ENCODE measurements around the gene TRMO. TPM values are rescaled to one million over a fixed set of nuclear protein-coding genes. Genes with fewer than 3 reads are reported as not detected.

TRMO gene
- total and polyA plus RNA-seq, 9 of the 15 experiments (the other 6 are each of a cell fraction or from before 2014, with no cell fraction given), result 5.6 to 22.4 (median 16.2) TPM

DNA sequence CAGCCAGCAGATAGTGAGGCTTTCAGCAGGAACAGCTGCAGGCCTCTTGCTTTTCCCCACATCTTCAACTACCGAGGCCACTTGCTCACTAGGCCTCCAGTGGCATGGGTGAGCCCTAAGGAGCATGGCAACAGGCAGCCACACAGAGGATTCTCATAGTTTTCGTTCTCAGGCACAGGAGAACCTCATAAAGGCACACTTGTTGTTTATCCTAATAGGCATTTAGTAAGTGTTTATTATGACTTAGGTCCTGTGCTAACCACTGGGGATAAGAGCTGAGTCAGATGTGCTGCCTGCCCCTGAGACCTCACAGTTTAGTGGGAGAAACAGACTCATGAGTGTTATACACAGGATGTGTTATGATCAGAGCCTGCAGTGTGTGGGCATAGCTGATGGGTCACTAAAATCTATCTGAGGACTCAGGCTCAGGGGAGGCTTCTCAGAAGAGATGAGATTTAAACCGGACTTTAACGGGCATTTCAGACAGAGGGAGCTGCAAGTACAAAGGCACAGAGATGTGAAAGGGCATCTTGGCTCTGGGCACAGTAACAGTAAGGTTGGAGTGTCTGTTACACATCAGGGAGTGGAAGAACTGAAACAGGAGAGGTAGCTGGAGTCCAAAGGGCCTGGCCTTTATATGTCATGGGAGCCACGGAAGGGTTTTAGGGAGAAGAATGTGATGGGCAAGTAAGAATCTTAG lies 36.7 kb upstream of the TRMO start:
- ATAC-seq (peak; percentile 9), FAIRE-seq (peak; percentile 60), DNase-seq (ENCODE audit: extremely low read depth in 1 of 4, low spot score in 3 of 4) (peak in 2 of 4 experiments; percentile 44 to 68)
- peak overlapping the region; percentile 93 for H2AFZ ChIP-seq (ENCODE audit: low read depth, low read length)
- peak overlapping the region; percentile 60 to 75; a peak in 3 of 4 replicates for H3K9ac ChIP-seq (ENCODE audit: insufficient read depth in 1 of 2, low read depth in 2 of 2, low read length in 2 of 2)
- peak overlapping the region; percentile 22 for H3K4me2 ChIP-seq (ENCODE audit: insufficient read depth, low read length)
- no TSS peak for BruUV-seq (replicated peaks)
- H3K4me1 ChIP-seq (replicated peaks in 1 of 2; ENCODE audit: control insufficient read depth in 2 of 2, insufficient read depth in 2 of 2, low read length in 2 of 2), result peaks cover 48 to 73% of the 10 kb centered on the region in 2 experiments
- no peaks in the 10 kb centered on the region for H3K9me3 ChIP-seq (replicated peaks; ENCODE audit: control insufficient read depth, insufficient read depth, low read depth, low read length)
- 23% methylated on average over 5 of the region's 5 CpGs for WGBS (ENCODE audit: insufficient coverage, low coverage, missing lambda C conversion rate)
- H4K20me1 ChIP-seq (replicated peaks; ENCODE audit: control insufficient read depth, insufficient read depth, low read length), result no peaks in the 10 kb centered on the region
- in situ Hi-C loops (cut with MboI), result no loop called here
- peak overlapping the region; percentile 83 for H3K27ac ChIP-seq (ENCODE audit: extremely low read depth, low read depth, low read length)
- H3K9me1 ChIP-seq (ENCODE audit: control insufficient read depth, insufficient read depth, low read length), result no peaks in the 10 kb centered on the region
- intact Hi-C loops (cut with micrococcal nuclease), result no loop called here
- POLR2A ChIA-PET, result interaction anchor here (0.6 to 3.5 kb wide), 7 partner anchors 8 to 60 kb away, joined by 3 to 45 read pairs (median 5); partner anchors contain the start of gene ANP32B
- no peaks in the 10 kb centered on the region for H3K27me3 ChIP-seq (ENCODE audit: control insufficient read depth in 2 of 2, insufficient read depth in 2 of 2, low read length in 2 of 2)
- H3K4me3 ChIP-seq, result no peak overlapping the region
- CTCF ChIA-PET (ENCODE audit: low intra/inter-chr PET ratio), result no interaction called here
- no peaks in the 10 kb centered on the region; the same call in 2 of the 3 replicates for H3K36me3 ChIP-seq (ENCODE audit: control insufficient read depth, insufficient read depth, low read length)
- peaks cover 31% of the 10 kb centered on the region; the same call in 2 of the 3 replicates for H3K79me2 ChIP-seq (ENCODE audit: control insufficient read depth, insufficient read depth, low read length)
- TF ChIP-seq NCOR1 (IDR thresholded peaks at IDR 0.05), result no peak
- TF ChIP-seq, protein P1, sequence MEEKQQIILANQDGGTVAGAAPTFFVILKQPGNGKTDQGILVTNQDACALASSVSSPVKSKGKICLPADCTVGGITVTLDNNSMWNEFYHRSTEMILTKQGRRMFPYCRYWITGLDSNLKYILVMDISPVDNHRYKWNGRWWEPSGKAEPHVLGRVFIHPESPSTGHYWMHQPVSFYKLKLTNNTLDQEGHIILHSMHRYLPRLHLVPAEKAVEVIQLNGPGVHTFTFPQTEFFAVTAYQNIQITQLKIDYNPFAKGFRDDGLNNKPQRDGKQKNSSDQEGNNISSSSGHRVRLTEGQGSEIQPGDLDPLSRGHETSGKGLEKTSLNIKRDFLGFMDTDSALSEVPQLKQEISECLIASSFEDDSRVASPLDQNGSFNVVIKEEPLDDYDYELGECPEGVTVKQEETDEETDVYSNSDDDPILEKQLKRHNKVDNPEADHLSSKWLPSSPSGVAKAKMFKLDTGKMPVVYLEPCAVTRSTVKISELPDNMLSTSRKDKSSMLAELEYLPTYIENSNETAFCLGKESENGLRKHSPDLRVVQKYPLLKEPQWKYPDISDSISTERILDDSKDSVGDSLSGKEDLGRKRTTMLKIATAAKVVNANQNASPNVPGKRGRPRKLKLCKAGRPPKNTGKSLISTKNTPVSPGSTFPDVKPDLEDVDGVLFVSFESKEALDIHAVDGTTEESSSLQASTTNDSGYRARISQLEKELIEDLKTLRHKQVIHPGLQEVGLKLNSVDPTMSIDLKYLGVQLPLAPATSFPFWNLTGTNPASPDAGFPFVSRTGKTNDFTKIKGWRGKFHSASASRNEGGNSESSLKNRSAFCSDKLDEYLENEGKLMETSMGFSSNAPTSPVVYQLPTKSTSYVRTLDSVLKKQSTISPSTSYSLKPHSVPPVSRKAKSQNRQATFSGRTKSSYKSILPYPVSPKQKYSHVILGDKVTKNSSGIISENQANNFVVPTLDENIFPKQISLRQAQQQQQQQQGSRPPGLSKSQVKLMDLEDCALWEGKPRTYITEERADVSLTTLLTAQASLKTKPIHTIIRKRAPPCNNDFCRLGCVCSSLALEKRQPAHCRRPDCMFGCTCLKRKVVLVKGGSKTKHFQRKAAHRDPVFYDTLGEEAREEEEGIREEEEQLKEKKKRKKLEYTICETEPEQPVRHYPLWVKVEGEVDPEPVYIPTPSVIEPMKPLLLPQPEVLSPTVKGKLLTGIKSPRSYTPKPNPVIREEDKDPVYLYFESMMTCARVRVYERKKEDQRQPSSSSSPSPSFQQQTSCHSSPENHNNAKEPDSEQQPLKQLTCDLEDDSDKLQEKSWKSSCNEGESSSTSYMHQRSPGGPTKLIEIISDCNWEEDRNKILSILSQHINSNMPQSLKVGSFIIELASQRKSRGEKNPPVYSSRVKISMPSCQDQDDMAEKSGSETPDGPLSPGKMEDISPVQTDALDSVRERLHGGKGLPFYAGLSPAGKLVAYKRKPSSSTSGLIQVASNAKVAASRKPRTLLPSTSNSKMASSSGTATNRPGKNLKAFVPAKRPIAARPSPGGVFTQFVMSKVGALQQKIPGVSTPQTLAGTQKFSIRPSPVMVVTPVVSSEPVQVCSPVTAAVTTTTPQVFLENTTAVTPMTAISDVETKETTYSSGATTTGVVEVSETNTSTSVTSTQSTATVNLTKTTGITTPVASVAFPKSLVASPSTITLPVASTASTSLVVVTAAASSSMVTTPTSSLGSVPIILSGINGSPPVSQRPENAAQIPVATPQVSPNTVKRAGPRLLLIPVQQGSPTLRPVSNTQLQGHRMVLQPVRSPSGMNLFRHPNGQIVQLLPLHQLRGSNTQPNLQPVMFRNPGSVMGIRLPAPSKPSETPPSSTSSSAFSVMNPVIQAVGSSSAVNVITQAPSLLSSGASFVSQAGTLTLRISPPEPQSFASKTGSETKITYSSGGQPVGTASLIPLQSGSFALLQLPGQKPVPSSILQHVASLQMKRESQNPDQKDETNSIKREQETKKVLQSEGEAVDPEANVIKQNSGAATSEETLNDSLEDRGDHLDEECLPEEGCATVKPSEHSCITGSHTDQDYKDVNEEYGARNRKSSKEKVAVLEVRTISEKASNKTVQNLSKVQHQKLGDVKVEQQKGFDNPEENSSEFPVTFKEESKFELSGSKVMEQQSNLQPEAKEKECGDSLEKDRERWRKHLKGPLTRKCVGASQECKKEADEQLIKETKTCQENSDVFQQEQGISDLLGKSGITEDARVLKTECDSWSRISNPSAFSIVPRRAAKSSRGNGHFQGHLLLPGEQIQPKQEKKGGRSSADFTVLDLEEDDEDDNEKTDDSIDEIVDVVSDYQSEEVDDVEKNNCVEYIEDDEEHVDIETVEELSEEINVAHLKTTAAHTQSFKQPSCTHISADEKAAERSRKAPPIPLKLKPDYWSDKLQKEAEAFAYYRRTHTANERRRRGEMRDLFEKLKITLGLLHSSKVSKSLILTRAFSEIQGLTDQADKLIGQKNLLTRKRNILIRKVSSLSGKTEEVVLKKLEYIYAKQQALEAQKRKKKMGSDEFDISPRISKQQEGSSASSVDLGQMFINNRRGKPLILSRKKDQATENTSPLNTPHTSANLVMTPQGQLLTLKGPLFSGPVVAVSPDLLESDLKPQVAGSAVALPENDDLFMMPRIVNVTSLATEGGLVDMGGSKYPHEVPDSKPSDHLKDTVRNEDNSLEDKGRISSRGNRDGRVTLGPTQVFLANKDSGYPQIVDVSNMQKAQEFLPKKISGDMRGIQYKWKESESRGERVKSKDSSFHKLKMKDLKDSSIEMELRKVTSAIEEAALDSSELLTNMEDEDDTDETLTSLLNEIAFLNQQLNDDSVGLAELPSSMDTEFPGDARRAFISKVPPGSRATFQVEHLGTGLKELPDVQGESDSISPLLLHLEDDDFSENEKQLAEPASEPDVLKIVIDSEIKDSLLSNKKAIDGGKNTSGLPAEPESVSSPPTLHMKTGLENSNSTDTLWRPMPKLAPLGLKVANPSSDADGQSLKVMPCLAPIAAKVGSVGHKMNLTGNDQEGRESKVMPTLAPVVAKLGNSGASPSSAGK (IDR thresholded peaks at IDR 0.05), result peak; percentile 41; the same call in 1 of the 2 replicates
- no peak for TF ChIP-seq KHSRP (IDR thresholded peaks at IDR 0.05)
- no peak for TF ChIP-seq KDM1A (IDR thresholded peaks at IDR 0.05)
- TF ChIP-seq HMG20A (CRISPR knock-in tag; conservative IDR thresholded peaks at IDR 0.05), result no peak
- TF ChIP-seq HNRNPH1 (optimal IDR thresholded peaks at IDR 0.05; ENCODE audit: low read depth, low read length), result no peak
- TF ChIP-seq THRAP3 (IDR thresholded peaks at IDR 0.05; ENCODE audit: borderline replicate concordance), result no peak
- TF ChIP-seq ZBTB1 (CRISPR knock-in tag; IDR thresholded peaks at IDR 0.05; ENCODE audit: borderline replicate concordance, low read depth), result no peak
- no peak for TF ChIP-seq NCOA2 (IDR thresholded peaks at IDR 0.05; ENCODE audit: partially characterized antibody in 2 of 2)
- no peak for TF ChIP-seq SAFB2 (IDR thresholded peaks at IDR 0.05; ENCODE audit: borderline replicate concordance, low read depth, low read length, severe bottlenecking)
- no peak for TF ChIP-seq TCFL5 (CRISPR knock-in tag; conservative IDR thresholded peaks at IDR 0.05)
